NK-92 treated with Interleukin-12 subunit alpha and Interleukin-12 subunit beta, amount 100 ng/mL, for 24 hours (cell line): ENCODE results near the gene SOX2.
A peak's percentile ranks its signal among the peaks of the same experiment; 100 is the strongest.

Experiments used
- DNase-seq: peaks from one replicate; lab custom pipeline; 2025; lab: John Stamatoyannopoulos, UW

SOX2 gene

DNA sequence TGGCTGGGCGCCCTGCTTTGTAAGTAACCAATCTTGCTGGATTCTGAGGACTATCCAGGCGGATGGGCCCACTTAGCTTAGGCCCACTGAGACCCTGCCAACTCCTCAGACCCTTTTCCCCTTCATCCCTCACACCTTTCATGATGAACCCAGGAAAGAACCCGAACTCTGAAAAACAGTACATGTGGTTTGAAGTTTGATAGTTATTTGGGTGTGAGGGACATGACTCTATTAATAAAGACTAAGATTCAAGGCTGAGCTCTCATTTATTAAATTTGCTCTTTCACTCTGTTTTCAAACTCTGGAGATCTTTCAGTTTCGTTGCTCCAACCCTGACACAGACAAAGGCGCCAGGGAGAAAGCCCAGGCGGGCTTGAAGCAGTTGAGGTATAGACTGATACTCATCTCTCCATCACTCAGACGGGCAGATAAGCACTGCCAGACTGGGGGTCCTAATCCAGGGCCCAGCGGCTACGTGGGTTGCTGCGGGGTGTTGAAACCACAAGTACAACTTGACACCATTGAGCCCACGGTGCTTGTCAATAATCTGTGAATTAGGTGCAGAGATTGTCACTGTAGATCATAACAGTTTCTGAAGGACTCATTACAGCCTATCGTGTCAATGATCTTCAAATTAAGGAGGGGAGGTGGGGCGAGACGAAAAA lies 7.2 kb upstream of the SOX2 start:
- DNase-seq, result no peak

DNA sequence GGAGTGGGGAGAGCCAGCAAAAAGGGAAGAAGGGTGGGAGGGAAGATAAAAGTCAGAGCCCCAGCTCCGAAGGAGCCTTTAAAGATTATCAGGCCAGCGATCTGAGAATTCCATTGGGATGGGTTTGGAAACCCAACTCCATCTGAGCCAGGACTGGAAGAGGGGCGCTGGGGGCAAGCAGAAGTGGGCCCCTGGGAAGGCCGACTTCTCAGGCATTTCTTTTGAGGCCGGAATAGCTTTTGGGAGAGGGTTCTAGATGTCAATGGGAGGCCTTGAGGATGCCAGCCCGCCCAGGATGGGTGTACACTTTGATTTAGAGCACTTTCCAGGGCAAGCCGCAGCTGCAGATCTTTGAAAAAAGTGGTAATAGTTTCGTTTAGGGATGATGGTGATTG lies 6.6 kb upstream of the SOX2 start:
- no peak for DNase-seq

DNA sequence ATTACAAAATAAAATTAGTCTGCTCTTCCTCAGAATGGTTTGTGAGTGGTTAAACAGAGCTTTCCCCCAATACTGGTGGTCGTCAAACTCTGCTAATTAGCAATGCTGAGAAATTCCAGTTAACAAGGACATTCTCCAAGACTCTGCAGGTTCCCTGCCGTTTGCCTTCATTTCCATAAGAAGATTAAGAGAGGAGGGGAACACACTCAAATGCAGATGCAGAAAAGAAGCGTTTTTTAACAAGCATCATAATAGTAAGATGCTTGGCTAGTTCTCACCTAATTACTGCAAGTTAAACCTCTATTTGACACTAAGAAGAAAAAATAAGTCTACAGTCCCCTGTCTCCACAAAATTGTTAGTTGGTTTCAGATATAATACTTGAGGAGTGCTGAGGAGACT lies 3.7 kb upstream of the SOX2 start:
- DNase-seq, result no peak

DNA sequence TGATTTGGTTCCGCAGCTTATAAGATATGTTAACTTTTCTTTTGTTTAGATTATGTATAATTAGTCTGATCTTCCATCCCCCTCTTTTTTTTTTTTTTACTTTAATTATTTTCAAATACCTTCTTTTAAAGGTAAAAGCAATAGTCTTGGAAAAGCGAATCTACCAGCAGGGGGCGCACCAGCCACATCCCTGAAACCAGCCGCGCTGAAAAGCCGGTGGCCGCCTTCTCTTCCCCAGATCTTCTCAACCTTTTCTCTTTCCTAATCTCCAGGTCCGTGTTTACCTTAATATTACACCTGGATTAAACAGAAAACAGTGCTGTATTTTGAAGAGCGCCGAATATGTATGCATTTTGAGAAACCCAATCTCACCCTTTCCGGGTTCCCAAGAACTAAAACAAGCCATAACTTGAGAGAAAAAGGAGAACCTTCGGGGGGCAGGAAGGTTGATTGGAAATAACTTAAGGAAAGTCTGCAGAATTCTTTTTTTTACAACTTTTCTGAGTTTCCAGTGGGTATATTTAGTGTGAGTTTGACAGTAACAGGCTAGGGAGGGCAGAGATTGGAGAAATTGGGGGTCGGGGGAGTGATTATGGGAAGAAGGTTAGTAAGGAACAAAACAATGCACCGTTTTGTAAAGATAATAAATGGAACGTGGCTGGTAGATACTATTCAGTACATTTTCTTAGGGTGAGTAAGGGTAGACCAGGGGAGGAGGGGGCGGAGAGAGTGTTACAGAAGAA lies 2.0 kb upstream of the SOX2 start:
- DNase-seq, result peak; percentile 57

DNA sequence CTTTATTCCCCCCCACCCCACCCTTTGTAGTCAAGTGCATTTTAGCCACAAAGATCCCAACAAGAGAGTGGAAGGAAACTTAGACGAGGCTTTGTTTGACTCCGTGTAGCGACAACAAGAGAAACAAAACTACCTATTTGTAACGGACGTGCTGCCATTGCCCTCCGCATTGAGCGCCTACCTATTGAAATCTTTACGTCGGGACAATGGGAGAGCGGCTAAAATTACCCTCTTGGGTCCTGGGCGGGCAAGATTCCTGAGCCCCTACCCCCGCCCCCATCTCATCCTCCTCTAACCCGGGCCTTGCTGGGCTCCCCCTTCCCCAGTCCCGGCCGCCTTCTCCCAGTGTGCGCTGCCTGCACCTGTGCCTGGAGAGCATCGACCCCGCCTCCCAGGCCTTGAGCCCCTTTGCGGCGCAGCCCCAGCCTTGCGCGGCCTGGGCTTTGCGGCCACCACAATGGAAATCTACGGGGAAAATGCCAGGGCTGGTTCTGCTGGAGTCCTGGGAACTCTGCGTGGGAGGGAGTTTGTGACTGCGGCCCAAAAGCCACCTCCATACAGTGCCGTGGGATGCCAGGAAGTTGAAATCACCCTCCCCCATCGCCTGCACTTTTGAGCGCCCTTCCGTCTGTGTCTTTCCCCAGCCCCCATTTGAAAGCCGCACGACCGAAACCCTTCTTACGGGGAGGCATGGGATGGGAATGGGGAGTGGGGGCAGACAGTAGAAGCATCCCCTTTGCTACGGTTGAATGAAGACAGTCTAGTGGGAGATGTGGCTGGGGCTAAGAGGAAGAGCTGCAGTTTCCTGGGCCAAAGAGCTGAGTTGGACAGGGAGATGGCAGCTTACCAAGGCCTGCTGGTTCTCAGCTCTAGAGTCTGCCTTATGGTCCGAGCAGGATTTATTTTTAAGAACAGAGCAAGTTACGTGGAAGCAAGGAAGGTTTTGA lies 1.1 kb upstream of the SOX2 start:
- no peak for DNase-seq

GRCh38 chr3:181712226-181712552 lies 464 bp downstream of the SOX2 start:
- DNase-seq, result no peak

DNA sequence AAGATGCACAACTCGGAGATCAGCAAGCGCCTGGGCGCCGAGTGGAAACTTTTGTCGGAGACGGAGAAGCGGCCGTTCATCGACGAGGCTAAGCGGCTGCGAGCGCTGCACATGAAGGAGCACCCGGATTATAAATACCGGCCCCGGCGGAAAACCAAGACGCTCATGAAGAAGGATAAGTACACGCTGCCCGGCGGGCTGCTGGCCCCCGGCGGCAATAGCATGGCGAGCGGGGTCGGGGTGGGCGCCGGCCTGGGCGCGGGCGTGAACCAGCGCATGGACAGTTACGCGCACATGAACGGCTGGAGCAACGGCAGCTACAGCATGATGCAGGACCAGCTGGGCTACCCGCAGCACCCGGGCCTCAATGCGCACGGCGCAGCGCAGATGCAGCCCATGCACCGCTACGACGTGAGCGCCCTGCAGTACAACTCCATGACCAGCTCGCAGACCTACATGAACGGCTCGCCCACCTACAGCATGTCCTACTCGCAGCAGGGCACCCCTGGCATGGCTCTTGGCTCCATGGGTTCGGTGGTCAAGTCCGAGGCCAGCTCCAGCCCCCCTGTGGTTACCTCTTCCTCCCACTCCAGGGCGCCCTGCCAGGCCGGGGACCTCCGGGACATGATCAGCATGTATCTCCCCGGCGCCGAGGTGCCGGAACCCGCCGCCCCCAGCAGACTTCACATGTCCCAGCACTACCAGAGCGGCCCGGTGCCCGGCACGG lies 991 bp downstream of the SOX2 start:
- no peak for DNase-seq

DNA sequence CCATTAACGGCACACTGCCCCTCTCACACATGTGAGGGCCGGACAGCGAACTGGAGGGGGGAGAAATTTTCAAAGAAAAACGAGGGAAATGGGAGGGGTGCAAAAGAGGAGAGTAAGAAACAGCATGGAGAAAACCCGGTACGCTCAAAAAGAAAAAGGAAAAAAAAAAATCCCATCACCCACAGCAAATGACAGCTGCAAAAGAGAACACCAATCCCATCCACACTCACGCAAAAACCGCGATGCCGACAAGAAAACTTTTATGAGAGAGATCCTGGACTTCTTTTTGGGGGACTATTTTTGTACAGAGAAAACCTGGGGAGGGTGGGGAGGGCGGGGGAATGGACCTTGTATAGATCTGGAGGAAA lies 1.5 kb downstream of the SOX2 start:
- no peak for DNase-seq

DNA sequence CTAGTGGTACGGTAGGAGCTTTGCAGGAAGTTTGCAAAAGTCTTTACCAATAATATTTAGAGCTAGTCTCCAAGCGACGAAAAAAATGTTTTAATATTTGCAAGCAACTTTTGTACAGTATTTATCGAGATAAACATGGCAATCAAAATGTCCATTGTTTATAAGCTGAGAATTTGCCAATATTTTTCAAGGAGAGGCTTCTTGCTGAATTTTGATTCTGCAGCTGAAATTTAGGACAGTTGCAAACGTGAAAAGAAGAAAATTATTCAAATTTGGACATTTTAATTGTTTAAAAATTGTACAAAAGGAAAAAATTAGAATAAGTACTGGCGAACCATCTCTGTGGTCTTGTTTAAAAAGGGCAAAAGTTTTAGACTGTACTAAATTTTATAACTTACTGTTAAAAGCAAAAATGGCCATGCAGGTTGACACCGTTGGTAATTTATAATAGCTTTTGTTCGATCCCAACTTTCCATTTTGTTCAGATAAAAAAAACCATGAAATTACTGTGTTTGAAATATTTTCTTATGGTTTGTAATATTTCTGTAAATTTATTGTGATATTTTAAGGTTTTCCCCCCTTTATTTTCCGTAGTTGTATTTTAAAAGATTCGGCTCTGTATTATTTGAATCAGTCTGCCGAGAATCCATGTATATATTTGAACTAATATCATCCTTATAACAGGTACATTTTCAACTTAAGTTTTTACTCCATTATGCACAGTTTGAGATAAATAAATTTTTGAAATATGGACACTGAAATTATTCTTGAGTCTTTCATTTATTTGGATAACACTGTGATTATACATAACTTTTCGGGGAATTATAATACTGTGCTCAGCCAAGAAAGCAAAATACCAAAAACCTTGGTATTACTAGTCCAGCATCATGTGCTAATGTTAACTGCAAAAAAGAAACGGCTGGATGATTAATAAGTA lies 2.2 kb downstream of the SOX2 start:
- DNase-seq, result no peak

DNA sequence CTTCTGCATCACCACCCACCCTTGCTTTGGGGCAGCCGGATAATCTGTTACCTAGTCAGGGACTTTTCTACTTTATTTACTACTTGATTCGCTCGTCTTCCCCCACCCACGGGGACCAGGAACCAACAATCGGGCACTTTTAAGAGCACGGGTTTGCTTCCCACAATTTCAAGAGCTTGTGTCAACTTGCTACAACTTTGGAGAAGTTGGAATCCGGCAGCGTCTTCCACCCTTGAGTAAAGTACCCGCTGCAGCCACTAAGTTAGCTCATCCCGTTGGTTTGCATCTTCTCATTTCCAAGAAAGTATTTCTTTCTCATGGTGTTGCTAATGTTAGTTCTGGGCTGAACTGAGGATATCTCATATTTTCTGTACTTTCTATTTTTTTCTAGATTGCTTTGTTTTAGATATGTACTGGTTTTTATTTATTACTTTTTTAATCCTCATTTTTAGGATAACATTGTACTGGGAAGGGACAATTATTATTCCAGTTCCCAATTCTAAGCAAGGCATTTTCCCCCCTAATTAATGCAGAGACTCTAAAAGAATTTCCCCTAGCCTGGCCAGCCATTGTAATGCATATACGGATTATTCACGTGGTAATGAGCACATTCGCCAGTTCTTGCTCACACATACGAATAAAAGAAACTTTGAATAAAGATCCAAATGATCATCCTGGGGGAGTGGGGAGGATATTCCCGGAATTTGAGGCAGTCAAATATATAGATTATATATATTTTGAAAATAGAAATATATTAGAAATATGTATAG lies 4.0 kb downstream of the SOX2 start:
- DNase-seq, result no peak

GRCh38 chr3:181716966-181717365 lies 5.2 kb downstream of the SOX2 start:
- DNase-seq, result no peak

DNA sequence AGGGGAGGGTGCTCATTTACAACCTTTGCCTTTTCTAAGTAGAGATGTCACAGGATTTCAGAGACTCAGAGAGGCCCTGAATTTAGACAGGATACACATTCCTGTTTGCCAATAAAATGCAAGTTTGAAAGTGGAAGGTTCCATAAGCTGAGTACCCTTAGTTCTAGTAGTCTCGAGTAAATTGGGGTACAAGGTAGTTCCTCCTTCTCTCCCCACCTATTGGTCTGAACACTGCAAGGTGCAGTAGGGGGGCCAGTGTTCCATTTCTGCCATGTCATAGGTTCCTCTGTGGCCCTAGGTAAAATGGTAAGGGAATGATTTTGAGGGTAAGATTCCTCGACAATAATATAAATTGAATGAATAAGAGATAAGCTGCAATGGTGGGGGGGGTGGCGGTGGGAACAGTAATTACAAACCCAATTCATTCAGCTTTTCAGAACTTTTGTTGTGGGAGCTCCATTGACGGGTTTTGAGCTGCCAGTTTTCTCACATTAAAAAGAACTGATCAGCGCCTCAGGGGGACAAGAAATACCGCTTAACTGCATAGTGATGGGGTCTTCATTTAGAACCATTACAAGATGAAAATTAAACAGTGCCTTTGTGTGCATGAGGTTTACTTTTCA lies 5.9 kb downstream of the SOX2 start:
- no peak for DNase-seq

DNA sequence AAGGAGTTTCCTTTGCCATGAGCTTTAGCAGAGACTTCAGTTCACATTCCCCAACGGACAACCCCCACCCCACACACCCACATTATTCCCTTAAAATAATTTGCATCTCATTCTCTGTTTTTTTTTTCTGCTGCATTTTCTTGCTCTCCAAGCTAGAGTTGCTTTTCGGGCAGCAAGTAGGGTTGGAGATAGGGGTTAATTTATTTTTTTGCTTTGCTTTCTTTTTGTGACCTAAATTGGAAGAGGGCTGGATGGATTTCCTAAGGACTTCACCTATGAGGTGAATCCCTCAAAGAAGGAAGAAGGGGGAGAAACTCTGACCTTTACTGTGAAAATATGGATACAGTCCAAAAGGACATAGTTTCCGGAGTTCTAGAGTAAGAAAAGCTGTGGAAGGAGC lies 6.6 kb downstream of the SOX2 start:
- no peak for DNase-seq

DNA sequence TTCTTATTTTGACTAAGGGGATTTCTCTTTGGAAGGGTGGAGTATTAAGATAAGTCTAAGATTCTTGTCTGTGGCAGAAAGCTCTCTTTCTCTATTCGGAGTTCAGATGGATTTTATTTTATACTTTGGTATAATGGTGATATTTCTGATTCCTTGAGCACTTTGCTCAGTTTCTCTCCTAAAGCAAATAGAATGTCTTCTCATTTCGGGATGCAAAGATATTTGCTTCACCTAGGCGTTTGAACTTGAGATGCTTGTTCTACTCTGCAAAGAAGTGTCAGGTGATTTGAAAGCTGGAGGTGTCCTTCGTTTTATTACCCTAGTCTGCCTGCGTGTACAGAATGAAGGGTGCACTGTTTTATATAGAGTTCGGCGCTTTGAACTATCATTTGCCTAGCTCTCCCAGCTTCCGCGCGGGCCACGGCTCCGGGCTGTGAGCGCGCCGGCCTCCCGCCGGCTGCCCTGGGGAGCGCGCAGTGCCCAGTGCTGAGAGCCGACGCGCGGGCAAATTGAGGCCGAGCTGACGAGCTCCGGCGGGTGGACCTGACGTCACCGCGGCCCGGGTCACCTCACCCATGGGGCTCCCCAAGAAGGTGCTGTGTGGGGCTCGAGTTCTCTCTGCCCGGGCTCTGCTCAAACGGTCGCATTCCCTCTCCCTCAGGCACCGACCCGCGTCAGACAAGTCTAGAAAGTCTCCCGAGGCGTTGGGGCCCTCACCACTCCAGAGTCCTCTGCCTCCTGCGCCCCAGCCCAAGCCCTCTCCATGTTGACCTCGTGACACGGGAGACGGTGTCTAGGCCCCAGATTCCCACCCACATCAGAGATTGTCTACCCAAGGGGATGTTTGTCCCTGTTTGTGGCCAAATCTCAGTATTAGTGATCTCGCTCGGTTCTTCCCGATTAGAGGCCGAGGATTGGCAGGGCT lies 7.5 kb downstream of the SOX2 start:
- DNase-seq, result no peak

GRCh38 chr3:181719991-181720680 lies 8.4 kb downstream of the SOX2 start:
- no peak for DNase-seq

DNA sequence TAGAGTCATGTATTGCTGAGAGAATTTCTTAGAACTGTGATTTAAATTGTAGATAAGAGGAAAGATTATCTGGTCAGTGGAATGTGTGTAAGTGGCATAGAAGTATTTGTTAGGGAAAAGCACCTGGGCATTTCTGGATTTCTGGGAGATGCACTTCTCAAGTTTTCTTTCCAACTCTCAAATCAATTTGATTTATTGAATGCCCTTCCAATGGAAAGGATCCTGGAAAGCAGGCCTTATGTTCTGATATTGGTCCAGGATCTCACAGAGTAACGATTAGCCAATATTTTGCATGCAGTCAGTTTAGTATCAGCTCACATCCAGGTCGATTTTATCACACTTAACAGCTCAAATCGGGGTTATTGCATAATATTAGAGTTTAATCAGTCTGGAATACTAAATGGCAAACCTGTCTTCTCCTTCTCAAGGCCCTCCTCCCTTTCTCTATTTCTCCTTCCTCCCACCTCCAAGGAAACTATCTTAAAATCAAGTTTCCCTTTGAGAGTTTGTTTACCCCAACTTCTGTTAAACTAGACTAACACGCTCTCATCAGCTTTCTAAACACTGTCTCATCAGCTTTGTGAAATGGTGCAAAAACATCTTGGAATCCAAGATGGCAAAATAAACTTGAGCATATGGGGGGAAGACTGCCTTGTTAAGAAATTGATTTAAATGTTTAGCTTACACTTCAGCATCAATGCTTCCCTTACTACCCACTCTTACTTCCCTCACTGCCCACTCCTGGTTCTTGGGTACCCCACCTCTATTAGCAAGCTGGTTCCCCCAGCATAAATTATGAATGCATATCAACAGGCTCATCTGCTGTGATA lies 9.5 kb downstream of the SOX2 start:
- DNase-seq, result no peak

- DNase-seq, result no peak
Measured at GRCh38 chr3:181722156-181722555, 10.4 kb downstream of the SOX2 start.
